ENCODE results near the gene LIPC. TPM values are rescaled to one million over a fixed set of nuclear protein-coding genes. Genes with fewer than 3 reads are reported as not detected.

Gene LIPC
- total and polyA plus RNA-seq, 9 of the 15 experiments (the other 6 are each of a cell fraction or from before 2014, with no cell fraction given) = 0.07 to 0.41 (median 0.11) TPM; not detected in 2

DNA sequence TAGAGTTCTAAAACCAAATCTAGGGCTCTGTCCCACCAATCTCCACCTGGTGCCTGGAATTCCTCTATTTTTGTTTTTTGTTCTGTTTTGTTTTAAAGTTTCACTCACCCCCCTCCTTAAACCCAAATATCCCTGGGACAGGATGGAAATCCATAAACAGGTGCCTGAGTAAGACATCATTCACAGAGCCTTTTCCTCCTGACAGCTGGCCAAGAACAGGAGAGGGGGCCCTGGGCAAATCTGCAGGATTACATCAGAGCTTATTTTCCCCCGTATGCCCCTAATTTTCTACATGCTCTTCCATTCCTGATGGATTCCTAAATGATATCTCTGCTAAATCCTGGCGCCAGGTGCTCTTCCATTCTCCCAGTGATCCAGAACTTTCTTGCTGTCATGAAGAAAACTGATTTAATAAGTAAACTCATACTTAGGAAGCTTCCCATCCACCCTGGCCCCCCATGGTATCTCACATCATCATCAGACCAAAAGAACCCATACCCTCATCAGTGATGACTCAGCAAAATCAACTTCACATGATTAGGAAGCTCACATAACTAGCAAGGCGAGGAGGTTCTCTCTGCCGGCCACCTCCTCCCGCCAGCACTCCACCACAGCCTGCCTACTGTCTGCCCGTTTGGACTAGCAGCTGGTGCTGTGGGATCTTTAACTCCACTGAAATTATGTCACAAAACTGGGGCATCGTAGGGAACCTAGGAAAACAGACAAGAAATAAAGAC is 61.0 kb downstream of the LIPC start (continued):
- TF ChIP-seq ZBTB40 (IDR thresholded peaks at IDR 0.05) (0 out of 2 replicates have a peak, but pooled peaks have one; percentile 29), ZBTB40 (CRISPR knock-in tag; IDR thresholded peaks at IDR 0.05) (no peak), ZNF398 (CRISPR knock-in tag; IDR thresholded peaks at IDR 0.05) (no peak), ESRRB (CRISPR knock-in tag; IDR thresholded peaks at IDR 0.05; ENCODE audit: borderline replicate concordance) (no peak), TFAM (CRISPR knock-in tag; conservative IDR thresholded peaks at IDR 0.05) (no peak), LCOR (CRISPR knock-in tag; IDR thresholded peaks at IDR 0.05) (no peak), KLF1 (tag; IDR thresholded peaks at IDR 0.05) (no peak), DPF2 (IDR thresholded peaks at IDR 0.05) (peak; percentile 73), JUN (IDR thresholded peaks at IDR 0.05; ENCODE audit: borderline replicate concordance, low read depth, low read length) (peak; percentile 49; the same call in 1 of the 2 replicates), JUN (CRISPR knock-in tag; IDR thresholded peaks at IDR 0.05; ENCODE audit: borderline replicate concordance) (no peak), GTF2F1 (IDR thresholded peaks at IDR 0.05; ENCODE audit: low read depth, low read length) (no peak)
- TF ChIP-seq, protein P1, sequence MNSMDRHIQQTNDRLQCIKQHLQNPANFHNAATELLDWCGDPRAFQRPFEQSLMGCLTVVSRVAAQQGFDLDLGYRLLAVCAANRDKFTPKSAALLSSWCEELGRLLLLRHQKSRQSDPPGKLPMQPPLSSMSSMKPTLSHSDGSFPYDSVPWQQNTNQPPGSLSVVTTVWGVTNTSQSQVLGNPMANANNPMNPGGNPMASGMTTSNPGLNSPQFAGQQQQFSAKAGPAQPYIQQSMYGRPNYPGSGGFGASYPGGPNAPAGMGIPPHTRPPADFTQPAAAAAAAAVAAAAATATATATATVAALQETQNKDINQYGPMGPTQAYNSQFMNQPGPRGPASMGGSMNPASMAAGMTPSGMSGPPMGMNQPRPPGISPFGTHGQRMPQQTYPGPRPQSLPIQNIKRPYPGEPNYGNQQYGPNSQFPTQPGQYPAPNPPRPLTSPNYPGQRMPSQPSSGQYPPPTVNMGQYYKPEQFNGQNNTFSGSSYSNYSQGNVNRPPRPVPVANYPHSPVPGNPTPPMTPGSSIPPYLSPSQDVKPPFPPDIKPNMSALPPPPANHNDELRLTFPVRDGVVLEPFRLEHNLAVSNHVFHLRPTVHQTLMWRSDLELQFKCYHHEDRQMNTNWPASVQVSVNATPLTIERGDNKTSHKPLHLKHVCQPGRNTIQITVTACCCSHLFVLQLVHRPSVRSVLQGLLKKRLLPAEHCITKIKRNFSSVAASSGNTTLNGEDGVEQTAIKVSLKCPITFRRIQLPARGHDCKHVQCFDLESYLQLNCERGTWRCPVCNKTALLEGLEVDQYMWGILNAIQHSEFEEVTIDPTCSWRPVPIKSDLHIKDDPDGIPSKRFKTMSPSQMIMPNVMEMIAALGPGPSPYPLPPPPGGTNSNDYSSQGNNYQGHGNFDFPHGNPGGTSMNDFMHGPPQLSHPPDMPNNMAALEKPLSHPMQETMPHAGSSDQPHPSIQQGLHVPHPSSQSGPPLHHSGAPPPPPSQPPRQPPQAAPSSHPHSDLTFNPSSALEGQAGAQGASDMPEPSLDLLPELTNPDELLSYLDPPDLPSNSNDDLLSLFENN (IDR thresholded peaks at IDR 0.05; ENCODE audit: low read depth in 2 of 2, low read length in 2 of 2) = no peak
